NCI-H82 (cell line): ENCODE results near the gene GNA14.
"Not testable (repeated sequence)": the region's sequence is repeated elsewhere in the genome, so short reads cannot be mapped to it uniquely, and the experiment has no call there.

ENCODE experiments used
- DNase-seq: peaks from one replicate; lab custom pipeline; 2025; lab: John Stamatoyannopoulos, UW

The GNA14 gene

DNA sequence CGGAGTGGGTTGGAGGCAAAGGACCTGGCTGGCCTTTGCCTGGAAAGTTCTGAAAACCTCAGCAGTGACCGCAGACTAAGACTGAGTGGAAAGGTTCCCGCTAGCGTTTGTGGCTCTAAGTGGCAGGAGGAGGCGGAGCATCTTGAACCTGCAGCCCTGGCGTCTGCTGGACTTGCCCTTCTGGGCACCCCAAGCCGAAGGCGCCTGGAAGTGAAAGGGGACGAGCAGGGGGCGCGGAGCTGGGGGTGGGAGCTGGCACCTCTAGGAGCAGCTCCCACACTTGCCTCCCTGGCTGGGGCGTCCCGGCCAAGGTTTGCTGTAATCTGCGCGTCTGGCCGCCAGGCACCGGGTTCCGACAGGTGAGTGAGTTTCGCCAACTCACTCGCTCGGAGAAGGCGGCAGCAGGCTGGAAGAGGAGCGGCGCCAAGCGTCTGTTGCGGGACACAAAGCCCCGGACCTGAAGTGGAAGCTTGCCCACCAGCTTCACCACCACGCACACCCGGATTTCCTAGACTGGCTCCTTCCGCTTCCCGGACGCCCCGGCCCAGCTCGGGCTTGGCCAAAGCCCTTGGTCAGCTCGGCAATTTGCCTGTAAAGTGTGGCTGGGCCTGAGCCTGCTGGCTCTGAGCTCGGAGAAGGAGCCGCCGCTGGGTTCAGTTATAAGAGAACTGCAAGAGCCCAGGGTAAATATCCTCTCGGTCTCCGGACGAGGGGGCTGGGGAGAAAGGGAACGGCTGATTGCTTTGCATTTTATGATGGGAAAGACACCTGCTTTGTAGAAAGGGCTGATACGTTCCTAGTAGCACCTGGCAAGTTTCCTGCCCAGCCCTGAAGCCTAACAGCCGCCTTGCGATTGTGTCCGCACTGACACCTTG lies at the start of gene GNA14:
Gene GNA14 (minus strand): TSS at position 89 of the 875 bp plus-strand sequence. CDS start 529 bp downstream, outside the sequence.
- peak; percentile 28 for DNase-seq

DNA sequence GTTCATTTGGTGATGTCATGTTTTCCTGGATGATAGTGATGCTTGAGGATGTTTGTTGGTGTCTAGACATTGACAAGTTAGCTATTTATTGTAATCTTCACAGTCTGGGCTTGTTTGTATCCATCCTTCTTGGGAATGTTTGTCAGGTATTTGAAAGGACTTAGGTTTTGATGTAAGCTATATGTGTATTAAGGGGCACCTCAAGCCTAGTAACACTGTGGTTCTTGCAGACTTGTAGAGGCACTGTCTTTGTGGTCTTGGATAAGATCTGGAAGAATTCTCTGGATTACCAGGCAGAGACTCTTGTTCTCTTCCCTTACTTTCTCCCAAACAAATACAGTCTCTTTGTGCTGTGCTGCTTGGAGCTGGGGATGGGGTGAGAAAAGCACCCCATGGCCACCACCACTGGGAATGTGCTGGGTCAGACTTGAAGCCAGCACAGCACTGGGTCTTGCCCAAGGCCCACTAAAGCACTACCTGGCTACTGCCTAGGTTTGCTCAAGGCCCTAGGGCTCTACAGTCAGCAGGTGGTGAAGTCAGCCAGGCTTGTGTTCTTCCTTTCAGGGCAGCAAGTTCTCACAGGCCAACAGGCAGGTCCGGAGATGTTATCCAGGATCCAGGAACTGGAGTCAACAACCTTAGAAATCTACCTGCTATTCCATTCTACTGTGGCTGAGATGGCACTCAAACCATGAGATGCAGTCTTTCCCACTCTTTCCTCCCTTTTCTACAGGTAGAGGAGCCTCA lies 49.3 kb upstream of the GNA14 start:
- no peak for DNase-seq

DNA sequence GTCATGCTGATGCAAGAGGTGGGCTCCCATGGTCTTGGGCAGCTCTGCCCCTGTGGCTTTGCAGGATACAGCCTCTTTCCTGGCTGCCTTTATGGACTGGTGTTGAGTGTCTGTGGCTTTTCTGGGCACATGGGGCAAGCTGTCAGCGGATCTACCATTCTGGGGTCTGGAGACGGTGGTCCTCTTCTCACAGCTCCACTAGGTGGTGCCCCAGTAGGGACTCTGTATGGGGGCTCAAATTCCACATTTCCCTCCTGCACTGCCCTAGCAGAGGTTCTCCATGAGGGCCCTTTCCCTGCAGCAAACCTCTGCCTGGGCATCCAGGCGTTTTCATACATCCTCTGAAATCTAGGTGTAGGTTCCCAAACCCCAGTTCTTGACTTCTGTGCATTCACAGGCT lies 42.6 kb upstream of the GNA14 start:
- DNase-seq = peak; percentile 1

DNA sequence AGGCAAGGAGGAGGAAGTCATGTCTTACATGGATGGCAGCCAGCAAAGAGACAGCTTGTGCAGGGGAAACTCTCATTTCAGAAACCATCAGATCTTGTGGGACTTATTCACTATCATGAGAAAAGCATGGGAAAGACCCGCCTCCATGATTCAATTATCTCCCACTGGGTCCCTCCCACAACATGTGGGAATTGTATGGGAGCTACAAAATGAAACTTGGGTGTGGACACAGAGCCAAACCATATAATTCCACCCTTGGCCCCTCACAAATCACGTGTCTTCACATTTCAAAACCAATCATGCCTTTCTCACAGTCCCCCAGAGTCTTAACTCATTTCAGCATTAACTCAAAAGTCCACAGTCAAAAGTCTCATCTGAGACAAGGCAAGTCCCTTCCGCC lies 42.0 kb upstream of the GNA14 start:
- not testable (repeated sequence) for DNase-seq

- DNase-seq = not testable (repeated sequence)
Observed at GRCh38 chr9:77687737-77688136, 39.6 kb upstream of the GNA14 start.

GRCh38 chr9:77680581-77680980 lies 32.5 kb upstream of the GNA14 start:
- DNase-seq = no peak

DNA sequence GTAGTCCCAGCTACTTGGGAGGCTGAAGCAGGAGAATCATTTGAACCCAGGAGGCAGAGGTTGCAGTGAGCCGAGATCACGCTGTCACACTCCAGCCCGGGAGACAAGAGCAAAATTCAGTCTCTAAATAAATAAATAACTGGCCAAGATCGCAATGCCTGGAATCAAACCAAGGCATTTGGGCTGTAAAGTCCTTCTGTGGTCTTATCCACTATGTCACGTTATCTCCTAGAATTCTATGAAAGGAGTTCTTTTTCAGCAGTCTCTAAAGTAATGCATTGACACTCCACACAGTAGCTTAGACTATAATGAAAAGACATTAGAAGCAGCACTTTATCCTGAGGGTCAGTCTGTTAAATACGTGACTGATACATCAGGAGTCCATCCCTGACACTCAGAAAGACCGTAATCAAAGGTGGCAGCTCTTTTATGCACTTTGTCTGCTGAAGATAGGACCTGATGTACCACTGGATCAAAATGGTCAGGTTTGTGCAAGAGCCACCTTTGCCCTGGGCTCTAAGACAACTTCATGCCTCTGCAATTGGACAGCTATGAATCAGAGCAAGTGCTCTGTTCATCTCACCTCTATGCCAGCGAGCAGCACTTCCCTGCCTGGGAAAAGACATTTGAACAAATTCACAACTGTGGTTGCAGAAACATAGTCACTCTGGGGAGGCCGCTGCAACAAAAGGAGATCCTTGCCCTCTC lies 31.7 kb upstream of the GNA14 start:
- no peak for DNase-seq

- no peak for DNase-seq
Observed at GRCh38 chr9:77679088-77679487, 31.0 kb upstream of the GNA14 start.

DNA sequence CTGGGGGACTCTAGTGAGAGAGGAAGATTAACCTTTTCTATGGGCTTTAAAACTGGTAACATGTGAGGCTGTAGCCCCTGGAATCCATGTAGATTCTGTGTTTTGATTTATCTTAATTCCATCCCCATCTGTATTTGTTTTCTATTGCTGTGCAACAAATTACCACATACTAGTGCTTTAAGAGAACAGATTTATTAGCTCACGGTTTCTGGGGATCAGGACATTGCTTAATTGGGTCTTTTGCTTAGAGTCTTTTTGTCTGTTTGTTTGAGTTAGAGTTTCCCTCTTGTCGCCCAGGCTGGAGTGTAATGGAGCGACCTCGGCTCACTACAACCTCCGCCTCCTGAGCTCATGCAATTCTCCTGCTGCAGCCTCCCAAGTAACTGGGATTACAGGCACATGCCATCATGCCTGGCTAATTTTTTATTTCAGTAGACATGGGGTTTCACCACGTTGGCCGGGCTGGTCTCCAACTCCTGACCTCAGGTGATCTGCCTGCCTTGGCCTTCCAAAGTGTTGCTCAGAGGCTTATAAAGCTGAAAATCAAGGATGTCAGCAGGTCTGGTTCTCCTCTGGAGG lies 29.9 kb upstream of the GNA14 start:
- DNase-seq = no peak

DNA sequence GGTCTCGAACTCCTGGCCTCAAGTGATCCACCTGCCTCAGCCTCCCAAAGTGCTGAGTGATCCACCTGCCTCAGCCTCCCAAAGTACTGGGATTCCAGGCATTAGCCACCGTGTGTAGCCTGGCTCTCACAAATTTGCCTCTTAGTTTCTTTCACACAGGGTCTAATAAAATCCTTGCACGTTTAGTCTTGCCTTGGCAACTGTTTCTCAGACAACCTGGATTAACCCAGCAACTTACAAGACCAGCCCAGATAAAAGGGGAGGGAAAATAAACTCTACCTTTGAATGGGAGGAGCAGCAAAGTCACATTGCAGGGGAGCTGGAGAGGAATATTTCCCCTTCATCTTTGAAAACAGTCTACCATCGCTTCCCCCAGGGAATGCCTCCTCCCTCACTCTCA lies 29.3 kb upstream of the GNA14 start:
- no peak for DNase-seq

DNA sequence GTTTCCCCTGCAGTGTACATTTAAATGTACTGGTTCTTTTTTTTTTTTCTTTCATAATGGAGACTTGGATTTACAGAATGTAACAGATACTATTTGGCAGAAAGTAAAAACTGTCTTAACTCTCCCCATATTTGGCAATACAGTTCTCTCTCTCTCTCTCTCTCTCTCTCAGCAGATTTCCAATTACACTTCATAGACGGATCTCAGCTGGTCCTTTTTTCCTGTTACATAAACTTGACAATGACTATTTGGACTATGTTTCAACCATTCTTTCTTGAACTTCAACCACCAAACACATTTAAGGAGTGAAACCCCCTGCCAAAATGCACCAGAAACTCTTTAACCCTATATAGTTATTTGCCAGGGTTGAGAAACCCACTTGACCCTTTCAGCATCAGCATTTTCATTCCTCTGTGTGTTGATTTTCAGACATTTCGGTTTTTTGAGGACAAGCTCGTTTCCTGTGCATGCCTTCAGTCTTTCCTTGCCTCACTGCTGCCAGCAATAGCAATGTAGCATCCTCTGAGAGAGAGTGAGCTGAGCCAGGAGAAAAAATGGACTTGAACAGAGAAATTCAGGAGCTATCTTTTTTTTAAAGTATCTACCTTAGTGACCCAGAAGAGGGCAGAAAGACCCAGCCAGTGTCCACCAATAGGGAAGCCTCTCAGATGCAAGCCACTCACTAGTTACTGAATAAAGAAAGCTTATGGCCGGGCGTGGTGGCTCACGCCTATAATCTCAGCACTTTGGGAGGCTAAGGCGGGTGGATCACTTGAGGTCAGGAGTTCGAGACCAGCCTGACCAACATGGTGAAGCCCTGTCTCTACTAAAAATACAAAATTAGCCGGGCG lies 26.0 kb upstream of the GNA14 start:
- DNase-seq = no peak

DNA sequence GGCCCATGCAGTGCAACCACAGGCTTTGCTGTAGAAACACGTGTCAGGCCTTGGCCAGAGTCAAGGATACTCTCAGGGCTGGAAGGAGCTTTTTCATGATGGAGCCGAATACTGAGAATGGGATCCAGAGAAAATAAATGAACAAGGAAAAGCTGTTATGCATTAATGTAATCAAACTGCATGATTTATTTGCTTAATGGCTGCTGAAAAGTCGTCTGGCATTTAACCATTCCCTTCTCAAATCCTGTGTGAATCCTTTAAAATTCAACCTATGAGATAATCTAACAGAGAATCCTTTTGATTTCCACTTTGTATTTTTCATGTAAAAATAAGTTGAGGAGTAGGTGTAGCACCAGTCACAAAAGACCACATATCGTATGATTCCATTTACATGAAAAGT lies 24.1 kb upstream of the GNA14 start:
- no peak for DNase-seq

DNA sequence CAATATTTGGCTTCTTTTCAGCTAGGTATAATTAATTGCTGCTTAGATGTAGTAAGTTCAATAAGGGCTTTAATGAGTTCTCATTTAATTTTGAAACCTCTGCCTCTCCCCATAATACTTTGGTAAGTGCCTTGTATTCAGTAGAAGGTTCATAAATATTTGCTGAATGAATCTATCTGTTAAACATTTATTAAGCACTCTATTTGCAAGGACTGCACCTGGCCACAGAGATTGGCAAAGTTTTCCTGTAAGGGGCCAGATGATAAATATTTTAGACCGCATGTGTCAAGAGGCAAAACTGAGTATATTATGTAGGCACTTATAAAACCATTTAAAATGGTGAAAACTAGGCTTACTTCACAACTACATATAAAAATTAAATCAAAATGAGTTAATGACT lies 19.0 kb upstream of the GNA14 start:
- DNase-seq = no peak

DNA sequence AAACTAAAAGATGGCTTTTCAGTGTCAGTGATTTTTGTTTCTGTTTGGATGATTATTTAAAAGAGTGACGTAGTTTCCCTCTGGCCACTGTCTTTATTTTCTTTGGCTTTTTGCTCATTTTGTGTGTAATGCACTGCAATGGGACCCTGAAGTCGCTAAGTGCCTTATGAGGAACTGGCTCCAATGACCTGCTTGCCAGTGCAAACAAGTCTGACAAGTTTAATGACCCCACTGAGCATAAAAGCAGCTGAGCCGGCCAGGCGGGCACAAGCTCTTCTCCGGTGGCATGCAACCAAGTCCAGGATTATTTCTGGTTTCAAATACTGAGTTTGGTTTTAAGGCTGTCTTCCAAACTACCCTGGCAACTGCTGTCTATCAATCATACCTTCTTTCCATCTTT lies 15.6 kb upstream of the GNA14 start:
- no peak for DNase-seq

DNA sequence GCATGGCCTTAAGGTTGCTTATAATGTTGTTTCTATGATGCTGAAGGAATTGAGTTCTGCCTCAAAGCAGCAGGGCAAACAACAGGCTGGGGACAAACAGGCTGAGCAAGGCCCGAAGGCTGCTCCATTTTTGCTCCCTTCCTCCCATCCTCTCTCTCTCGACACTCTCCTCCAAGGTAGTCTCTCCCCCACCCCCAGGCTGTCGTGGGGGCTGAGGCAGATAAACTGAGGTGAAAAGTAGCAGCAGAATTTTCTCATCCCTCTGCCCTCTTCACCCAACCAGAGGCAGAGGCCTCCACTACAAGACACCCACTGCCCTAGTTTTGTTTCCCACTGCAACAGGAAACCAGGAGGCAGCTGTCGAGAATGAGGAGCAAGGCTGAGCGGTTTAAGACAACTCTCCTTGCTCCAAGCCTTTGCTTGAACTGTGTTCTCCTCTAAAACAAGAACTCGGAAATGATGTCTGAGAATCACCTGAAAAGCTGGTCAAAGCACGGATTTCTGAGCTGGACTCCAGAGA lies 13.5 kb upstream of the GNA14 start:
- no peak for DNase-seq

GRCh38 chr9:77659926-77660325 lies 11.8 kb upstream of the GNA14 start:
- no peak for DNase-seq

DNA sequence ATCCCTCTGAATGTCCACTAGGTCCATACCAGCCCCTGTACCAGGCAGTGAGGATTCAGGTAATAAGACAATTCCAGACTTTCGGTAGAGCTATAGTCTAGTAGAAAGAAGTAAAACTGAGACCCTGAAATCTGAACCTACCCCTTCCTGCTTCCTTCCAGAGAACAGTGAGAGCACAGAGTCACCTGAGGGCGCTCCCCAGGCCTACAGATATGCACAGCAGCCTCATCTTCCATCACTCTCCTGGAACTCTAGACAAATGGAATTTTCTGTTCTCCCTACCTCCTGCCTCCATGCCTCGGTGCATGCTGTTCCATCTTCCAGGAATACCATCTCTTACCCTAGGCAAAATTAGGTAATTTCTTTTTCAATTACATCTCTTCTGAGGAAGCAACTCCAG lies 3.1 kb upstream of the GNA14 start:
- no peak for DNase-seq

DNA sequence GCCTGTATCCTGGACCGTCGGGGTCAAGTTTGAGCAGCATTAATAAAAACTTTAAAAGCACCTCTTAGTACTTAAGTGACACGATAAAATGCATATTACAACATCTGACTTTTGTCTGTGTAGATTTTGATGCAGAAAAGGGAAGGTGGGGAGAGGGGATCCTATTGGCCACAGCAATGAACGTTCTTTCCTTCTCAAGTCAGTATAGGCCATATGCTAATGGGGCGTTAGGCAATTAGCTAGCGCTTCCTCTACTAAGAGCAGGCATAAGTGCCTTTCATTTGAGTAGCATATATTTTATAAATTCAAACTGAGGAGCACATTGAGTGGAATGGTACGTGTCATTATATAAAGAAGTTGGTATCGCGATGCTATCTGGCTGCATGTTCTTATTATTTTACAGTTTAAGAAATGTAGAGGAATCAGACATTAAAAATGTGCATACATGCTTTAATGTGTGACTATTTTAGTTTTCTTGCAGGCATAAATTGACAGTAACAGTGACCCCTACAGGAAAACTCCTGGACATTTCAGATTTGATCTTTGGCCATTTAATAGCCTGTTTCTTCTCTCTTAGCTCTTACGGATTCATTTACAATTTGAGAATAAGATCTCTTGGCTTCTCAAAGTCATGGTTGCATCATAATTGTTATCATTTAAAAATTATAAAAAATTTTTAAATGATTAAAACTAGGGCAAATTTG lies 1.1 kb upstream of the GNA14 start:
- DNase-seq = peak; percentile 9

- peak; percentile 58 for DNase-seq
Observed at GRCh38 chr9:77647267-77648233, 572 bp downstream of the GNA14 start.
